HCT116 (cell line): ENCODE results near the gene MAP7D1. TPM values are rescaled to one million over a fixed set of nuclear protein-coding genes. Genes with fewer than 3 reads are reported as not detected.

Experiments used
- ATAC-seq: fragments of 200-7000 bp; cut with Tn5 transposase; 2 replicates; pipeline ENCODE4 v1.9.1; 2020; ENCODE audit warnings: mild to moderate bottlenecking, moderate library complexity
- BruUV-seq: library from RNA; stranded (reverse); fragments of 400-500 nt; replicated peaks from 2 replicates; lab custom pipeline; 2021; lab: Mats Ljungman, UMichigan
- CTCF ChIA-PET: fragments of 300-600 bp; sonication (Branson Sonifier 250); formaldehyde crosslinking; loops from one replicate; lab custom pipeline; 2021; ENCODE audit warnings: antibody characterized with exemption; lab: Charles Lee
- POLR2A ChIA-PET: fragments of 300-600, 350-600 bp; sonication (Branson Sonifier 250); formaldehyde crosslinking; loops from one replicate; lab custom pipeline; 2021; ENCODE audit warnings: antibody characterized with exemption; lab: Charles Lee
- RAD21 ChIA-PET, 2 experiments: fragments of 300-600 bp; sonication (Branson Sonifier 250); formaldehyde crosslinking; loops; one replicate each; lab custom pipeline; 2023; ENCODE audit warnings: low total read pairs in 2 of 2; ENCODE audit not compliant: uncharacterized antibody in 2 of 2, unreplicated experiment in 2 of 2, low non-redundant PET in 1 of 2; lab: Charles Lee
- DNase-seq: peaks from one replicate; pipeline ENCODE4 v3.0.0-alpha.2; 2010; ENCODE audit warnings: low read depth, low spot score
- H2AFZ ChIP-seq: fragments of 200-600 bp; shearing (Covaris generic), sonication (generic); 2 replicates; pipeline ENCODE4 v1.6.1; 2017; ENCODE audit warnings: low read depth, mixed run types, mixed read lengths, antibody characterized with exemption, low read length; ENCODE audit not compliant: poor library complexity, severe bottlenecking
- H3K27ac ChIP-seq: 2 replicates; pipeline ENCODE4 v1.5.1; 2012; ENCODE audit warnings: low read depth, low read length
- H3K27me3 ChIP-seq: fragments of 200-600 bp; sonication (generic); 2 replicates; pipeline ENCODE4 v1.6.1; 2016; ENCODE audit warnings: mixed run types, low read length, mixed read lengths; ENCODE audit not compliant: insufficient read depth
- H3K36me3 ChIP-seq, 2 experiments: fragments of 200-500 bp in 1 of 2; fragments of 200-600 bp in 1 of 2; sonication (Bioruptor generic) in 1 of 2; sonication (generic) in 1 of 2; 2 replicates each; pipeline versions ENCODE4 v1.5.1 to v1.6.1; 2014 to 2016; ENCODE audit warnings: low read length in 2 of 2, inconsistent platforms in 1 of 2, mixed read lengths in 1 of 2, mixed run types in 1 of 2; ENCODE audit not compliant: insufficient read depth in 2 of 2, control insufficient read depth in 1 of 2
- H3K4me1 ChIP-seq, 2 experiments: fragments of 200-600 bp in 1 of 2; sonication (generic) in 1 of 2; 2 replicates each; pipeline versions ENCODE4 v1.5.1 to v1.6.1; 2012 to 2017; ENCODE audit warnings: low read length in 2 of 2, inconsistent platforms in 1 of 2, mild to moderate bottlenecking in 1 of 2, mixed read lengths in 1 of 2, mixed run types in 1 of 2, moderate library complexity in 1 of 2; ENCODE audit not compliant: insufficient read depth in 2 of 2, control insufficient read depth in 1 of 2
- H3K4me2 ChIP-seq: fragments of 200-600 bp; sonication (generic); 2 replicates; pipeline ENCODE4 v1.6.1; 2017; ENCODE audit warnings: mixed run types, low read length, mixed read lengths
- H3K4me3 ChIP-seq, 2 experiments: fragments of 200-600 bp in 1 of 2; sonication (generic) in 1 of 2; replicated peaks in 1 of 2; 2 replicates each; pipeline ENCODE4 v1.5.1; 2011 to 2016; ENCODE audit warnings: low read length in 2 of 2, control low read depth in 1 of 2, low read depth in 1 of 2, mild to moderate bottlenecking in 1 of 2, mixed read lengths in 1 of 2, mixed run types in 1 of 2
- H3K79me2 ChIP-seq: fragments of 200-600 bp; sonication (generic); 2 replicates; pipeline ENCODE4 v1.6.1; 2017; ENCODE audit warnings: mild to moderate bottlenecking, mixed run types, low read length, moderate library complexity, mixed read lengths; ENCODE audit not compliant: insufficient read depth
- H3K9ac ChIP-seq: fragments of 200-600 bp; sonication (generic); 2 replicates; pipeline ENCODE4 v1.6.1; 2016; ENCODE audit warnings: low read length, mixed read lengths
- H3K9me2 ChIP-seq: fragments of 200-600 bp; sonication (generic), shearing (Covaris generic); 2 replicates; pipeline ENCODE4 v1.6.1; 2017; ENCODE audit warnings: mixed run types, mild to moderate bottlenecking, moderate library complexity; ENCODE audit not compliant: insufficient read depth
- H3K9me3 ChIP-seq, 2 experiments: fragments of 200-500 bp in 1 of 2; fragments of 200-600 bp in 1 of 2; sonication (Bioruptor generic) in 1 of 2; sonication (generic) in 1 of 2; 2 replicates each; pipeline ENCODE4 v1.6.1; 2014 to 2017; ENCODE audit warnings: low read length in 2 of 2, mixed read lengths in 2 of 2, inconsistent platforms in 1 of 2, low read depth in 1 of 2, mild to moderate bottlenecking in 1 of 2, mixed run types in 1 of 2, moderate library complexity in 1 of 2; ENCODE audit not compliant: control insufficient read depth in 1 of 2, insufficient read depth in 1 of 2
- H4K20me1 ChIP-seq: fragments of 200-600 bp; sonication (generic), shearing (Covaris generic); 2 replicates; pipeline ENCODE4 v1.6.1; 2017; ENCODE audit warnings: mixed run types, mild to moderate bottlenecking, moderate library complexity; ENCODE audit not compliant: insufficient read depth
- ATF3 ChIP-seq: IDR thresholded peaks from 2 replicates; pipeline ENCODE4 v1.6.1; 2012
- CTCF ChIP-seq, 3 experiments: fragments of 200-600 bp in 1 of 3; sonication (generic) in 1 of 3; IDR thresholded peaks in 2 of 3; conservative IDR thresholded peaks in 1 of 3; 2 replicates each; pipeline ENCODE4 v1.5.1; 2012 to 2017; ENCODE audit warnings: low read depth in 2 of 3, low read length in 2 of 3, antibody characterized with exemption in 1 of 3, borderline replicate concordance in 1 of 3, control low read depth in 1 of 3, mild to moderate bottlenecking in 1 of 3, mixed read lengths in 1 of 3, mixed run types in 1 of 3, moderate library complexity in 1 of 3; ENCODE audit not compliant: insufficient read depth in 1 of 3
- ELF1 ChIP-seq: IDR thresholded peaks from 2 replicates; pipeline ENCODE4 v1.6.1; 2012; ENCODE audit warnings: low read depth, borderline replicate concordance
- RAD21 ChIP-seq: IDR thresholded peaks from 2 replicates; pipeline ENCODE4 v1.6.1; 2012; ENCODE audit warnings: low read depth, mild to moderate bottlenecking
- REST ChIP-seq: IDR thresholded peaks from 2 replicates; pipeline ENCODE4 v1.6.1; 2012; ENCODE audit warnings: low read depth
- SIN3A ChIP-seq: IDR thresholded peaks from 2 replicates; pipeline ENCODE4 v1.6.1; 2012; ENCODE audit warnings: low read depth
- SRF ChIP-seq: IDR thresholded peaks from 2 replicates; pipeline ENCODE4 v1.6.1; 2012; ENCODE audit warnings: low read depth
- TCF7L2 ChIP-seq: IDR thresholded peaks from 2 replicates; pipeline ENCODE4 v1.7.0; 2011; ENCODE audit warnings: borderline replicate concordance, inconsistent platforms; ENCODE audit not compliant: insufficient read depth, insufficient read length; ENCODE audit errors: extremely low read depth
- YY1 ChIP-seq: IDR thresholded peaks from 2 replicates; pipeline ENCODE4 v1.6.1; 2011; ENCODE audit warnings: low read length, low read depth, moderate library complexity, mild to moderate bottlenecking; ENCODE audit not compliant: insufficient replicate concordance; ENCODE audit errors: extremely low read depth
- intact Hi-C: fragments of 100-400 bp; cut with micrococcal nuclease; formaldehyde crosslinking; loops from 2 replicates; pipeline ENCODE4 v1.10.0; 2022
- total RNA-seq: library from RNA; stranded (reverse); gene quantifications from one replicate; pipeline ENCODE4 v1.2.1, GENCODE V29; 2021; ENCODE audit not compliant: unreplicated experiment

MAP7D1 gene
- total RNA-seq, 1 experiment from 2014 or later = 71.8 TPM

GRCh38 chr1:36128126-36128904 is 27.6 kb upstream of the MAP7D1 start:
- no peaks in the 10 kb centered on the region for H3K36me3 ChIP-seq
- H3K4me3 ChIP-seq = no peak overlapping the region
- no peak overlapping the region for H3K27ac ChIP-seq
- POLR2A ChIA-PET = no interaction called here
- no TSS peak for BruUV-seq
- intact Hi-C loops = no loop called here
- H3K9ac ChIP-seq = no peak overlapping the region
- RAD21 ChIA-PET = no interaction called here
- peaks cover 0 to 3% of the 10 kb centered on the region in 2 experiments; a peak in 2 of 4 replicates for H3K4me1 ChIP-seq
- CTCF ChIA-PET = interaction anchor here (1.3 to 1.5 kb wide), 2 partner anchors 21 to 32 kb away, joined by 3 to 6 read pairs; partner anchors contain the start of gene TRAPPC3
- no peaks in the 10 kb centered on the region for H4K20me1 ChIP-seq
- H3K9me3 ChIP-seq = no peaks in the 10 kb centered on the region
- DNase-seq (no peak), ATAC-seq (no peak)
- no peaks in the 10 kb centered on the region for H3K27me3 ChIP-seq
- no peak overlapping the region for H3K4me2 ChIP-seq
- no peak overlapping the region for H2AFZ ChIP-seq
- no peaks in the 10 kb centered on the region for H3K9me2 ChIP-seq
- TF ChIP-seq CTCF (IDR thresholded peaks at IDR 0.05 in 2 of 3, conservative IDR thresholded peaks at IDR 0.05 in 1 of 3; ENCODE audit: borderline replicate concordance in 1 of 3, insufficient read depth in 1 of 3, low read depth in 2 of 3, low read length in 2 of 3) = no peak
- no peak for TF ChIP-seq ELF1
- TF ChIP-seq ATF3 = no peak
- no peak for TF ChIP-seq SRF
- no peak for TF ChIP-seq TCF7L2
- TF ChIP-seq RAD21 = no peak
- no peak for TF ChIP-seq YY1
- TF ChIP-seq SIN3A = no peak
- no peak for TF ChIP-seq REST
- H3K79me2 ChIP-seq = no peaks in the 10 kb centered on the region
